GM23338 (cell line): Measurements from ENCODE around the gene EPS8. TPM values are rescaled to one million over a fixed set of nuclear protein-coding genes. Genes with fewer than 3 reads are reported as not detected.

Source experiments
- ATAC-seq: fragments of 200-7000 bp; cut with Tn5 transposase; 3 replicates; pipeline ENCODE4 v1.9.1; 2020
- DNase-seq: peaks from one replicate; pipeline ENCODE4 v3.0.0-alpha.2; 2015; ENCODE audit warnings: low spot score
- H2AFZ ChIP-seq: fragments of 200-600 bp; sonication (generic); 2 replicates; pipeline ENCODE4 v1.8.0; 2016; ENCODE audit warnings: antibody characterized with exemption, mild to moderate bottlenecking, moderate library complexity
- H3F3A ChIP-seq: fragments of 200-600 bp; sonication (generic); replicated peaks from 2 replicates; pipeline ENCODE4 v1.8.0; 2017; ENCODE audit warnings: antibody characterized with exemption, mixed run types, low read depth
- H3K27ac ChIP-seq: fragments of 200-600 bp; sonication (generic); 2 replicates; pipeline ENCODE4 v1.6.1; 2016; ENCODE audit warnings: low read depth
- H3K27me3 ChIP-seq: fragments of 200-600 bp; sonication (generic); 2 replicates; pipeline ENCODE4 v1.8.0; 2016; ENCODE audit warnings: mild to moderate bottlenecking, mixed run types, moderate library complexity; ENCODE audit not compliant: insufficient read depth
- H3K36me3 ChIP-seq: fragments of 200-600 bp; sonication (generic); 2 replicates; pipeline ENCODE4 v1.8.0; 2016; ENCODE audit warnings: mild to moderate bottlenecking; ENCODE audit not compliant: insufficient read depth
- H3K4me1 ChIP-seq: fragments of 200-600 bp; sonication (generic); 2 replicates; pipeline ENCODE4 v1.8.0; 2016; ENCODE audit warnings: mild to moderate bottlenecking, moderate library complexity; ENCODE audit not compliant: insufficient read depth
- H3K4me2 ChIP-seq: fragments of 200-600 bp; sonication (generic); 2 replicates; pipeline ENCODE4 v1.7.1; 2017; ENCODE audit warnings: mixed run types
- H3K4me3 ChIP-seq: fragments of 200-600 bp; sonication (generic); 2 replicates; pipeline ENCODE4 v1.6.1; 2016; ENCODE audit warnings: mixed run types
- H3K79me2 ChIP-seq: fragments of 200-600 bp; sonication (generic); replicated peaks from 2 replicates; pipeline ENCODE4 v1.8.0; 2017; ENCODE audit warnings: mild to moderate bottlenecking; ENCODE audit not compliant: insufficient read depth
- H3K9me2 ChIP-seq: fragments of 200-600 bp; sonication (generic); 2 replicates; pipeline ENCODE4 v1.8.0; 2017; ENCODE audit not compliant: insufficient read depth
- H4K20me1 ChIP-seq: fragments of 200-600 bp; sonication (generic); replicated peaks from 2 replicates; pipeline ENCODE4 v1.8.0; 2017; ENCODE audit warnings: mild to moderate bottlenecking; ENCODE audit not compliant: insufficient read depth
- H3K27ac Mint-ChIP-seq: 2 replicates; pipeline ENCODE4 v1.8.0; 2020; ENCODE audit warnings: inconsistent platforms, mild to moderate bottlenecking, moderate library complexity, mixed read lengths
- H3K27me3 Mint-ChIP-seq: 3 replicates; pipeline ENCODE4 v1.8.0; 2022; ENCODE audit warnings: low read depth, mild to moderate bottlenecking, moderate library complexity, mixed read lengths, inconsistent platforms; ENCODE audit not compliant: insufficient read depth, poor library complexity
- H3K36me3 Mint-ChIP-seq: 3 replicates; pipeline ENCODE4 v1.8.0; 2021; ENCODE audit warnings: low read depth, mild to moderate bottlenecking, inconsistent platforms, moderate library complexity, mixed read lengths
- H3K4me1 Mint-ChIP-seq: 3 replicates; pipeline ENCODE4 v1.8.0; 2020; ENCODE audit warnings: mild to moderate bottlenecking, inconsistent platforms, mixed read lengths
- H3K4me3 Mint-ChIP-seq: 3 replicates; pipeline ENCODE4 v1.8.0; 2021; ENCODE audit warnings: moderate library complexity, mild to moderate bottlenecking, inconsistent platforms, mixed read lengths
- H3K9me3 Mint-ChIP-seq: 3 replicates; pipeline ENCODE4 v1.8.0; 2020; ENCODE audit warnings: moderate library complexity, mild to moderate bottlenecking, inconsistent platforms, mixed read lengths
- CREB1 ChIP-seq: fragments of 250-450 bp; sonication (Bioruptor Pico); IDR thresholded peaks from 2 replicates; pipeline ENCODE4 v1.5.0; 2020; ENCODE audit warnings: low read depth, mild to moderate bottlenecking, moderate library complexity
- ETS1 ChIP-seq: IDR thresholded peaks from 2 replicates; pipeline ENCODE4 v1.6.1; 2016; ENCODE audit warnings: antibody characterized with exemption
- EZH2 ChIP-seq: fragments of 200-600 bp; sonication (generic); IDR thresholded peaks from one replicate; pipeline ENCODE4 v1.8.0; 2017; ENCODE audit warnings: antibody characterized with exemption, mild to moderate bottlenecking, low read depth; ENCODE audit not compliant: unreplicated experiment
- EZH2phosphoT487 ChIP-seq: fragments of 200-600 bp; sonication (generic); IDR thresholded peaks from one replicate; pipeline ENCODE4 v1.8.1; 2018; ENCODE audit warnings: antibody characterized with exemption; ENCODE audit not compliant: unreplicated experiment
- JUNB ChIP-seq: IDR thresholded peaks from one replicate; pipeline ENCODE4 v1.6.1; 2016; ENCODE audit warnings: antibody characterized with exemption; ENCODE audit not compliant: unreplicated experiment
- NANOG ChIP-seq: IDR thresholded peaks from 2 replicates; pipeline ENCODE4 v1.6.1; 2016; ENCODE audit warnings: antibody characterized with exemption, borderline replicate concordance
- POLR2AphosphoS5 ChIP-seq: IDR thresholded peaks from 2 replicates; pipeline ENCODE4 v1.6.1; 2016; ENCODE audit warnings: antibody characterized with exemption, low read depth
- STAT1 ChIP-seq: IDR thresholded peaks from one replicate; pipeline ENCODE4 v1.6.1; 2016; ENCODE audit warnings: antibody characterized with exemption; ENCODE audit not compliant: unreplicated experiment
- ZNF114 ChIP-seq: fragments of 250-450 bp; sonication (Bioruptor Pico); IDR thresholded peaks from 2 replicates; pipeline ENCODE4 v1.5.0; 2020; ENCODE audit warnings: mild to moderate bottlenecking, moderate library complexity
- ZNF331 ChIP-seq: fragments of 250-450 bp; sonication (Bioruptor Pico); IDR thresholded peaks from 2 replicates; pipeline ENCODE4 v1.5.0; 2020; ENCODE audit warnings: low read depth, mild to moderate bottlenecking, moderate library complexity
- ZNF462 ChIP-seq: fragments of 250-450 bp; sonication (Bioruptor Pico); IDR thresholded peaks from 2 replicates; pipeline ENCODE4 v1.5.0; 2020; ENCODE audit warnings: mild to moderate bottlenecking, moderate library complexity
- polyA plus RNA-seq: library from polyadenylated mRNA; unstranded; fragments of >200 nt; fragmentation: Nextera tagmentation; extraction: Ambion mirVana; gene quantifications from 2 replicates; pipeline ENCODE4 v1.2.1, GENCODE V29; 2016
- total RNA-seq: library from RNA; depleted of rRNA; stranded (reverse); fragments of >200 nt; shearing (Covaris generic); gene quantifications from 2 replicates; pipeline ENCODE4 v1.2.3, GENCODE V29; 2014
- TF ChIP-seq, protein P1 (sequence below), 2 experiments: fragments of 200-600 bp in 1 of 2; sonication (generic) in 1 of 2; conservative IDR thresholded peaks; 2 replicates each; pipeline versions ENCODE4 v1.5.1 to v1.6.1; 2016 to 2017; ENCODE audit warnings: antibody characterized with exemption in 2 of 2, low read depth in 2 of 2, mild to moderate bottlenecking in 2 of 2, moderate library complexity in 1 of 2
- TF ChIP-seq, protein P2 (sequence below): IDR thresholded peaks from one replicate; pipeline ENCODE4 v1.6.1; 2018; ENCODE audit warnings: antibody characterized with exemption; ENCODE audit not compliant: unreplicated experiment

Gene EPS8
- total and polyA plus RNA-seq, 2 experiments from 2014 or later, result 3.5 to 5.4 TPM

GRCh38 chr12:15670756-15671155, 118.4 kb downstream of the EPS8 start:
- H3K9me3 Mint-ChIP-seq, result no peaks in the 10 kb centered on the region
- H3K36me3 Mint-ChIP-seq, result no peaks in the 10 kb centered on the region

More at GRCh38 chr12:15670756-15671155, 118.4 kb downstream of the EPS8 start:
- ATAC-seq (no peak), DNase-seq (no peak)
- TF ChIP-seq, protein P1, sequence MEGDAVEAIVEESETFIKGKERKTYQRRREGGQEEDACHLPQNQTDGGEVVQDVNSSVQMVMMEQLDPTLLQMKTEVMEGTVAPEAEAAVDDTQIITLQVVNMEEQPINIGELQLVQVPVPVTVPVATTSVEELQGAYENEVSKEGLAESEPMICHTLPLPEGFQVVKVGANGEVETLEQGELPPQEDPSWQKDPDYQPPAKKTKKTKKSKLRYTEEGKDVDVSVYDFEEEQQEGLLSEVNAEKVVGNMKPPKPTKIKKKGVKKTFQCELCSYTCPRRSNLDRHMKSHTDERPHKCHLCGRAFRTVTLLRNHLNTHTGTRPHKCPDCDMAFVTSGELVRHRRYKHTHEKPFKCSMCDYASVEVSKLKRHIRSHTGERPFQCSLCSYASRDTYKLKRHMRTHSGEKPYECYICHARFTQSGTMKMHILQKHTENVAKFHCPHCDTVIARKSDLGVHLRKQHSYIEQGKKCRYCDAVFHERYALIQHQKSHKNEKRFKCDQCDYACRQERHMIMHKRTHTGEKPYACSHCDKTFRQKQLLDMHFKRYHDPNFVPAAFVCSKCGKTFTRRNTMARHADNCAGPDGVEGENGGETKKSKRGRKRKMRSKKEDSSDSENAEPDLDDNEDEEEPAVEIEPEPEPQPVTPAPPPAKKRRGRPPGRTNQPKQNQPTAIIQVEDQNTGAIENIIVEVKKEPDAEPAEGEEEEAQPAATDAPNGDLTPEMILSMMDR (conservative IDR thresholded peaks at IDR 0.05; ENCODE audit: low read depth in 2 of 2), result no peak
- TF ChIP-seq EZH2, result no peak
- TF ChIP-seq ZNF462 (CRISPR knock-in tag), result no peak
- TF ChIP-seq STAT1, result no peak
- no peak for TF ChIP-seq JUNB
- TF ChIP-seq NANOG, result no peak
- no peak for TF ChIP-seq CREB1
- TF ChIP-seq, protein P2, sequence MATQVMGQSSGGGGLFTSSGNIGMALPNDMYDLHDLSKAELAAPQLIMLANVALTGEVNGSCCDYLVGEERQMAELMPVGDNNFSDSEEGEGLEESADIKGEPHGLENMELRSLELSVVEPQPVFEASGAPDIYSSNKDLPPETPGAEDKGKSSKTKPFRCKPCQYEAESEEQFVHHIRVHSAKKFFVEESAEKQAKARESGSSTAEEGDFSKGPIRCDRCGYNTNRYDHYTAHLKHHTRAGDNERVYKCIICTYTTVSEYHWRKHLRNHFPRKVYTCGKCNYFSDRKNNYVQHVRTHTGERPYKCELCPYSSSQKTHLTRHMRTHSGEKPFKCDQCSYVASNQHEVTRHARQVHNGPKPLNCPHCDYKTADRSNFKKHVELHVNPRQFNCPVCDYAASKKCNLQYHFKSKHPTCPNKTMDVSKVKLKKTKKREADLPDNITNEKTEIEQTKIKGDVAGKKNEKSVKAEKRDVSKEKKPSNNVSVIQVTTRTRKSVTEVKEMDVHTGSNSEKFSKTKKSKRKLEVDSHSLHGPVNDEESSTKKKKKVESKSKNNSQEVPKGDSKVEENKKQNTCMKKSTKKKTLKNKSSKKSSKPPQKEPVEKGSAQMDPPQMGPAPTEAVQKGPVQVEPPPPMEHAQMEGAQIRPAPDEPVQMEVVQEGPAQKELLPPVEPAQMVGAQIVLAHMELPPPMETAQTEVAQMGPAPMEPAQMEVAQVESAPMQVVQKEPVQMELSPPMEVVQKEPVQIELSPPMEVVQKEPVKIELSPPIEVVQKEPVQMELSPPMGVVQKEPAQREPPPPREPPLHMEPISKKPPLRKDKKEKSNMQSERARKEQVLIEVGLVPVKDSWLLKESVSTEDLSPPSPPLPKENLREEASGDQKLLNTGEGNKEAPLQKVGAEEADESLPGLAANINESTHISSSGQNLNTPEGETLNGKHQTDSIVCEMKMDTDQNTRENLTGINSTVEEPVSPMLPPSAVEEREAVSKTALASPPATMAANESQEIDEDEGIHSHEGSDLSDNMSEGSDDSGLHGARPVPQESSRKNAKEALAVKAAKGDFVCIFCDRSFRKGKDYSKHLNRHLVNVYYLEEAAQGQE, result no peak
- TF ChIP-seq ZNF114 (CRISPR knock-in tag), result no peak
- TF ChIP-seq EZH2phosphoT487, result no peak
- TF ChIP-seq ZNF331 (CRISPR knock-in tag), result no peak
- no peak for TF ChIP-seq POLR2AphosphoS5
- TF ChIP-seq ETS1, result no peak
- Histone ChIP-seq H2AFZ (no peak overlapping the region), H3K9me2 (no peaks in the 10 kb centered on the region), H3K36me3 (no peaks in the 10 kb centered on the region), H3K27me3 (no peaks in the 10 kb centered on the region), H4K20me1 (no peaks in the 10 kb centered on the region), H3K4me1 (no peaks in the 10 kb centered on the region), H3K4me2 (no peak overlapping the region), H3K27ac (no peak overlapping the region), H3F3A (no peaks in the 10 kb centered on the region), H3K4me3 (no peak overlapping the region), H3K79me2 (no peaks in the 10 kb centered on the region)
- H3K27me3 Mint-ChIP-seq, result no peaks in the 10 kb centered on the region
- no peak overlapping the region for H3K27ac Mint-ChIP-seq
- no peaks in the 10 kb centered on the region for H3K4me1 Mint-ChIP-seq
- H3K4me3 Mint-ChIP-seq, result no peak overlapping the region
